Stimulated activated CD8-positive, alpha-beta memory T cell treated with anti-CD3 and anti-CD28 coated beads, Interleukin-4, amount 100 ng/mL, for 24 hours (primary cell): ENCODE data around the gene CDH8.
"Not testable (repeated sequence)": the region's sequence is repeated elsewhere in the genome, so short reads cannot be mapped to it uniquely, and the experiment has no call there.

Source experiments
- DNase-seq: peaks from one replicate; pipeline ENCODE4 v3.0.0-alpha.2; 2020; ENCODE audit warnings: low read depth

Gene CDH8

DNA sequence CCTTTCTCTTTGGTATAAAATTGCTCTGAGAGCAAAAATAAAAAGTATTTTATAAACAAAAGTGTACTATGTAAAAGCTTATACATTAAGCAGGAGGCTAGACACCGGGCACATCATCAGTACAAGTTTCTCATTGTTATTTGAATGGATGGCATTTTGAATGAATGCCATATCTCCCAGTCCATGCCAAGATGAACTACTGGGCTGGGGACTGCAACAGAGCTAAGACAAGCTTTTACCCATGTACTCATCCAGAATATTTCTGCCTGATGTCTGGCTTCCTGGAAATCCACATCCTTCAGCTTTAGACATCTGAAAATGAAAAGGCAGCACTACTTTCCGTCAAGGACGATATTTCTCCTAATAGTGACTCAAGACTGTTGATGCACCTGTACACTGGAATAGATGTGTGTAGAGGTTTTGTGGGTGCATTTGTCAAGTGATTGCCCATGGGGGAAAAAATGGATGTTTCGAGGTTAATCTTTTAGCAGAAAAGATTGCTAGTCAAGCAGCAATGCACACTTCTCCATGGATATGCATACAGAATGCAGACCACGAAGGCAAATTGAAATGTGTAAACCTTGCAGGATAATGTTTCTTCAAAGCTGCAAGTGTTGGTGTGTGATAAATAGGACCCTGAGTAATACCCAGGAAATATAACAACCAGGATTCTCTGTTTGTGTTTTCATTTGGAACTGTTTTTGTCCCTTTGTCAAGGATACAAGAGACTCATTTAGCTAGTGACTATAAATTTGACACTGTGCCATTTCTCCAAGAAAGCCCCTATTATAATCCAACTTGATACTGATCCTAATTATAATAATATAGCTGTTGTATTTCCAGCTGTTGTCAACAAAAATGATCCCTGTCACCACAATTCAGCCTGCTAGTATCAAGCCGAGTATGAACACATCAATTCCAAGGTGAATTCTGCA lies 173.8 kb downstream of the CDH8 start:
- no peak for DNase-seq

DNA sequence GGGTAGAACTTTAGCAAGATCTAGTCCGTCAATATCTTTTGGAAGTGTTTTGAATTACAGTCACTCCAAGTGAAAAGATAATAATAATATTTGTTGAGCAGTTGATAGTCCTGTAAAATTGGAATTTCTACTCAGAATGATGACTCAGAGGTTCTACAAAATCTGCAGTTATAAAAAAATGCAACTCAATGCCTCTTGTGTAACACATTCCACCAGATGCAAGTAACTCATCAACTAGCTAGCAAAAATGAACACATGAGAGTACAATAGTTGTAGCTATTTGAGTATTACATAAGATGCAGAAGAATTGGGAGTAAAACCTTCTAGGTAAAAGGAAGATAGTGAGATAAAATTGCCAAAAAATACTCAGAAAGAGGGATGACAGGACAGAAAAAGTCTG lies 177.2 kb downstream of the CDH8 start:
- no peak for DNase-seq

DNA sequence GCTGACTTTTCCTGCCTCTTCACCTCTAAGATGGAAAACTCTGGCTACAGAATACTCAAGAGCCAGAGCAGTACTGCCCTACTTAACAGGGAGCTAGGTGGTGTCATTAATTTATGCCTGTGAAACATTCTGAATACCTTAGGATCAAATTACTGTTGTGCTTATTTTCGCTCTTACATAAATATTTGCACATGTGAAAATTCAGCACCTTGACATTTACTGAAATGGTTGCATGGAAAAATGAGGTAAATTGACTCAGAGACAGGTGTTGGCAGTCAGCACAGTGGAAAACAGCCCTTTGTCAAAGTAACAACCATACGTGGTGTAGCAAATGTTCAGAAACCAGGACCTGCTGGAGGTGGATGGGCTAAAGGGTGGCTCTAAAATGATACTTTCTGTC lies 193.6 kb downstream of the CDH8 start:
- DNase-seq, result no peak

DNA sequence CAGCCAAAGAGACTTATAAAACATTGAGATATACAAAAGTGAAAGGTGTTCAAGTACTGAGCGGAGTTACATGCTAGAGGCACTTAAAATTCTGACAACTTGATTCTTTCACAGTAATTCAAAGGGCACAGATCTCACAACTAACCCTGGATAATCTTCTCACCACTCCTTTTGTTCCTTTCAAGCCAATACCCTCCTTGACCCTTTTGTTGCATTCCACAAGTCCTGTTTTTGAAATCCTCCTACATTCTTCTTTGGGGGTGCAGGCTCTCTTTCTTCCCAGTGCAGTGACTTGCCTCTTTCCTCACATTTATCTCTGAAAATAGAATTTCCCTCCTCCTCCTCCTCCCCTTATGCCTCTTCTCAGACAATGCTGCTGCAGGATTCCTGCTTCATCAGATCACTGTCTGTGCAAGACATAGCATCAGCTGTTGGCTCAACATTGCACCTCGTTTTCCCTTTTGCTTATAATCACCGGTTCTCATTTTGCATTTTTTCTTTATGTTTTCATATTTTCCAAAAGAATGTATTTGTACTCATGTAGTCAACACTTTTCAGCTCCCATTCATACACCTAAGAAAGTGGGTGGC lies 199.3 kb downstream of the CDH8 start:
- DNase-seq, result no peak

DNA sequence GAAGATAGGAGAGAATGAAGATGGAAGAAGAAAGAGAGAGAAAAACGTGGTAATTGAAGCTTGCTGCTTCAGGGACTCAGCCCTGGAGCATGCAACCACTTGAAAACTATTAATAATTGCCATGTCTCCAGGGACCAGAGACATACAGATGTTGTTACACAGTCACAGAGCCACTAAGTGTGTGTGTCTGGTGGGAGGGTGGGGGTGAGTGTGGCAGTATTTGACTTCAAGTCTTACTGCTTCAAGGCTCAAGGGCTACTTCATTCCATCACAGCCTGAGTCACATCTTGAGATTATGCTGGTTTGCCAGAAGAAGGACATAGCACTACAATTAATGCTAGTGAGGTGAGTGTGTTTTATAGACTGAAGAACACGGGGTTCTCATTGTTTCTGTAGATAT lies 202.2 kb downstream of the CDH8 start:
- DNase-seq, result no peak

DNA sequence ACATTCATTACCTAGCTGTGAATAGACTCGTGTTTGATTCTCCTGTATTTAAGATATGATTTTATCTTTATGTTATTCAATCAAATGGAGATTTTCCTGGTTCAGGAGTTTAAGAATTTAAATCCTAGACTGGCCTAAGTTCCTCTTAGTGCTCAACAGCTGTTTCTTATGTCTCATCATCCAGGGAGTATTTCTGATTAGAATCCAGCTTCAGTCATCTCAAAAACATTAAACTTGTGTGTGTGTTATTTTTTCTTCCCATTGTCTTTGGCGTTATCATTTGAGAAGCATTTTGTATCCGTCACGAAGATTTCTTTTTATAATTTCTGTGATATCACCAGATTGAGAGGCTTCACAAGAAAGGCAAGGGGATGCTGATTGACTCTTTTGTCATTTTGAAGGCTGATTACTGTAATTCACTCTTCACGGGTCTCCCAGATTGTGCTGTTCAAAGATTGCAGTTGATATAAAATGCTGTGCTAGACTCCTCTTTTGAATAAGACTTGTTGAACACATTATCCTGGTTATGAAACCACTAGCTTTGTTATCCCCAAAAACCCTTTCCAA lies 204.8 kb downstream of the CDH8 start:
- no peak for DNase-seq

DNA sequence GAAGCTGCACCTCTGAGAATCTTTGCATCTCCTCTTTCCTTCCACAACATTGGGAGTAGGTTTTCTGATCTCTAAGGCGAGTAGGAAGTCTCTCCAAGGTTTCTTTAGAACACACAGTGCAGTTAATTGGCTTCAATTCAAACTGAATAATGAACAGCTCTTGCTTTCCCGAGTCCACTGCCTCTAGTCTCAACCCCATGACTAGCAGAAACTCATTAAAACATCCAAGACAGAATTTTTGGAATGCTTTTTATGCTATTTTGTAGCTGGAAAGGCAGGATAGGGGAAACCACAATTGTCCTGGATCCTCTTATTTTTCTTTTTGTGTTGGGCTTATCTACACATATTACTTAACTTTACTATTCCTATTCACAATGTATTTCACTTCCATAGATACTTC lies 206.6 kb downstream of the CDH8 start:
- no peak for DNase-seq

DNA sequence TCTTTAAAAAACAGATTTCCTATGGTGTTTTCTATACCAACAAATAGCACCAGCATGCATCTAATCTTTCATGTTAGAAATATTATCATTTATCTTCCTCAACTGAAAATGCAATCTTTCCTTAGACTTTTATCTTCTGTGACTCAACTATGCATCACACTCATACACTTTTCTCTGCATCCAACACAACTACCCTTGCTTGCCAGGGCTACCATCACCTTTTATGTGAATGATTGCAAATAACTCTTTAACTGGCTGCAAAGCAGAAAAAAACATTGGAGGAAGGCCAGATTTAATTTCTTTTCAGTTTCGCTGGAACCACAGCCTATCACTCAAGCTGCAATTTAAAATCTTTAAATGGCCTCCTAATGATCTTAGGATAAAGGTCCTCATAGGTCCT lies 212.9 kb downstream of the CDH8 start:
- no peak for DNase-seq

DNA sequence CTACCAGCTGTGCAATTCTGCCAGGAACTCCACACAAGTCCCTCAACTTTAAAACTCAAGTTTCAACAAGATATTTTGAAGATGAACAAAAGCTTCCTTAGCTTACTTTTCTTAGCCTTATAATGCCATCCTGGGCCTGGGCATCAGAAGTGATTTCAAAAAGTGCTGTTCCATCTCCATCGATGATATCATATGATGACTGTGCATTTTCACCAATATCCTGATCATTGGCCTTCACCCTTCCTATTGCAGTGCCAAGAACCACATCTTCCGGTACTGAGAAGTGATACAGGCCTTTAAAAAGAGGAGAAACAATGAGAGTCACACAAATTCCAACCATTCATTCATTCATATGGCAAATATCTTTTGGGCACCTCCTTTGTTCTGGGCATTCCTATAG lies 215.4 kb downstream of the CDH8 start:
- no peak for DNase-seq

DNA sequence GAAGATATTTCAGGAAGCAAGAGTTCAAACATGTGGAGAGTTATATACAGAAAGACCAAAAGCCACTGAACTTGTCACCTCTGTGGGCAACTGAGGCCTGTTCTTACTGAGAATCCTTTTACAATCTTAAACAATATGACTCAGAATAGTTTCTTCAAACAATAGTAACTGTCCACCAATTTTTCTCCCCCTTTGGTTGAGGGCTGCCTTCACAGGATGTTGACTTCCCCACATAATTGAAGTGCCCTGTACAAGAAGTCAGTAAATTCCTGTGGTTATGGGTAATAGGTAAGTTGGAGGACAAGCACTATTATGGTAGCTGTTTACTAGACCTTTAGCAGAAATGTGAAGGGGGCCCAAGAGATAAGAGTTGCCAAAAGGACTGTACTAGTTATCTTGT lies 215.8 kb downstream of the CDH8 start:
- no peak for DNase-seq

DNA sequence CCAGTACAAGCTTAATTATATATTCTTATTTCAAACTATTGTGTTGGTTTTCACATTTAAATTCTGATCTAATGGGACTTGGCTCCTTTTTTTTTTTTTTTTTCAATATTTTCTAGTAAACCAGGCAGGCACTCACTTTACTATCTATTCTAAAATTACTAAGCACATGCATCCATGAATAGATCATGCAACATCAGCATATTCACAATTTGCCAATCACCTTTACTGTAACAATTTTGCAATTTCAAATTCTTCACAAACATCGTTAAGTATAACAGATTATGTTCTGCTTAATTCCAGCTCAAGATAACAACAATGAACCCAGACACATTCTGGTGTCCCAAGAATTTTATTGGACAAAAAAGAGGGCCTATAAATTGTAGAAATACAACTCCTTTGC lies 217.4 kb downstream of the CDH8 start:
- DNase-seq, result no peak

DNA sequence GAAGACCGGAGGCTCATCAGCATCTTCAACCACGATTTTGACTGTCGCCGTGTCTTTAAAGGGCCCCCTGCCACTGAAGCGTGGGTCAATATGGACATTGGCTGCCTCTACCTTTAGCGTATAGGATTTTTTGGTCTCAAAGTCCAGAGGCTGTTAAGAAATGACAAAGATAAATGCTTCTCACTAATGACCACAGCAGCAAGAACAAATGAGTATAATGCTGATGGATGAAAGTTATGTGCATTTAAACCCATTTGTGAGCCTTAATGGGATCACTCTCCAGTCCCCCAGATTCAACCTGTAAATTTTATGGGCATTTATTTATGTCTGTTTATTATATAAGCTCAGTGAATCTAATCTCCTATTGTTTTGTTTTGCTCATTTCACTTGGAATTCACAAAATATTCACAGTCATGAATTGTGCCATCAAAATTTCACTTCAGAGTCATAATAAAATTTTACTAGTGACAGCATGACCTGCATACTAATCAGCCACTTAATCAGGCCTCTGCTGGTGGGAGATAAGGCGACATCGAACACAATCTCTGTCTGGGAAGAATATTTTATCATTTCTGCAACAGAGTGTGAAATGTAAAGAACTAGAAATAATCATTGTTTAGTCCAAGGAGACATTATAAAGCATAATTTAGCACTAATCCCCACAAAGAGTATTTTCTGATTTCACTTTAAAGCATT lies 218.5 kb downstream of the CDH8 start:
- no peak for DNase-seq

DNA sequence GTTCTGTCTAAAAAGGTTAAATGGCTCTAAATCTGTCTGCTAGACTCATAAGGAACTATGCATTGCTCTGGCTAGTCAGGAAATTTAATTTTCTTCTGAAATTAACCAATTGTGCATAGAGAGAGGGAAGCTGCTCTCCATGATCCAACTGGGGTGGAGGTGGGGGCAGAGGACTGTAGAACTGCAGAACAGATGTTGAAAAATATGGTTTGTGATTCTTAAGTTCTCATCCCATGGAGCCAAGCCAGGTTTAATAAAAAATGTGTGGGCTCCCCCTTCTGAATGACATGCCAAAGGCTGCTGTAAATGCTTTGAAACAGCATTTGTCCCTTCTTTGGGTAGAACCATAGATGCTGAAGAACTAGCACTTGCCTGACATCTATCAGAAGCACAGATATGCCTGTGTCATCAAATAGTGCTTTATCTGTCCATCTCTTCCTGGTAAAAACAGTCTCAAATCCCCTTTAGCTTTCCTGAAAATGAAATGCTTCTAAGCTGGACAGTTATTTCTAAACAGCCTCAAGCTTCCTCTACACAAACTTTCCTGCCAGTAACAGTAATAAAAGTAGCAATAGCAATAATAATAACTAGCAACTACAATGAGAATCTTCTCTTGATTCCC lies 221.4 kb downstream of the CDH8 start:
- DNase-seq, result no peak

DNA sequence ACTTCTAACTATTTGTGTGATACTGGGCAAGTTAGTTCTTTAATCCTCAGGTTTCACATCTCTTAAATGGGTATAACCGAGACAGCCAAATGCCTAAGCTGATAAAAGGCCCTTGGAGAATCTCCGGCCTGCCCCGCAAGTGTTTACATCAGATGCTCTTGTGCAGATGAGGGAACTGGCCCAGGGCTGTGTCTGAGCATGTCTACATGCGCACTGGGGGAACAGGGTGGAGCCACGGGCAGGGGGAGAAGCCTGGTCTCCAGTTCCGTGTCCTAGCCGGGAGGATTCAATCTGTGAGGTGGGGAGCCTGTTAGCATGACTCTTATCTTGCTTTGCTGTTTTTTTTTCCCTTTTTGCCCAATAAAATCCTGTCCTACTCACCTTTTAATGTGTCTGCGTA lies 222.9 kb downstream of the CDH8 start:
- no peak for DNase-seq

DNA sequence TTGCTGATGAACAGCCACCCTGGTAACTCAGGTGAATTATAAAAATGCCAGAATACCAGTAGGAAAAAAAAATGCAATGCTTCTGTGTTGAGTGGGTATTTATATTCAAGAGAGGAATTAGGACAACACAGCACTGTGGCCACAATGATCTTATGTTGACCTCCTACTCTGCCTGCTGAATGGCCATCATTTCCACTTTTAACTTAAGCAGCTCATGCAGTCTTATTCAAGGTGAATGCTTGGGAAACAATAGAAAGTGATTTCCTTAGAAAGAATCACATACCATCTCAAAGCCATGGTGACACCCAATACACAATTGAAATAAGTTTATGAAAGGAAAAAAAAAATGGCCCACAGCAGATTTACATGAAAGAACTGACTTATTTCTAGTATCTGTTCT lies 224.0 kb downstream of the CDH8 start:
- no peak for DNase-seq

DNA sequence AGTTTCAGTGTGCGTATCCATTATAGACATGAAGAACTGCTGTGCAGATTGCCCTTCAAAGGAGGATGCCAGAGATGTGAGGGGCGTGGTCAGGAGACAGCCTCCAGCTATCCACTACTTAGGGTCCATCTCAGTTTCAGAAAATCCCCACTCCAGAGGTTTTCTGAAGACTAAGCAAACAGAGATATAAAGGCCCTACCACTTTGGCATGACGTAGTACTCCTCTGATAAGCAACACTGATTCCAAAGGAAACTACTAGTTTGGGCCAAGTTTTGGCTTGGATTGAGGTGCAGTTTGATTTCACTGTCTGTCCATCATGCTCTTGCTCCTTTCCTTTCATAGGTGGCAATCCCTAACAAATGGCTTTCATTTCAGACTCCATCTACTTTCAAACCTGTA lies 228.7 kb downstream of the CDH8 start:
- no peak for DNase-seq

DNA sequence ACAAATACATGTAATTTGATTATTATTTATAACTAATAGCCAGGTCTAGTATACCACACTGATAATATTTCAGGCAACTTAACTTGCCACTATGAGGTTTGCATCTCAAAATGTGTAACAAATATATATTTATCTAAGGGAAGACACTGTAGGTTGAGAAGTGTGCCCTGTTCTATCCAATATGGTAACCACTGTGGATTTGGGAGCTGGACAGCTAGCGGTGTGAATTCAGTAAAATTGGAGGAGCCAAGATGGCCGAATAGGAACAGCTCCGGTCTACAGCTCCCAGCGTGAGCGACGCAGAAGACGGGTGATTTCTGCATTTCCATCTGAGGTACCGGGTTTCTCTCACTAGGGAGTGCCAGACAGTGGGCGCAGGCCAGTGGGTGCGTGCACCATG lies 235.0 kb downstream of the CDH8 start:
- DNase-seq, result not testable (repeated sequence)

DNA sequence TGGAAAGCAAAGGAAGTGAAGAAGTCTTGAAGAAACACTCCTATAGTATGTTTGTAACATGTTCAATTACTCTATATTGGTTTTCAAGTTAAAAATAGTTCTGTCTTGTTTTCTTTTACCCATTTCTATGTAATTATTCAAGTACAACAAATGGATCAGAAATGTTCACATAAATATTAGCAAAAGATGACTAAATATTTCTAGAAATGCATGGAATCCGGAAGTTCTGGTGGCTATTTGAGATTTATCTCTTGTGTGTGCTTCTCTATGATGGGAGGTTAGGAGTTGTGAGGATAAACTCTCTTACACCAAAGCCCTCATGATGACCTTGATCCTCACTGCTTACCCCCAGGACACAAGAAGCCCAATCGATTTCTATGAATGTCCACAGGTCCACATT lies 237.5 kb downstream of the CDH8 start:
- DNase-seq, result no peak

DNA sequence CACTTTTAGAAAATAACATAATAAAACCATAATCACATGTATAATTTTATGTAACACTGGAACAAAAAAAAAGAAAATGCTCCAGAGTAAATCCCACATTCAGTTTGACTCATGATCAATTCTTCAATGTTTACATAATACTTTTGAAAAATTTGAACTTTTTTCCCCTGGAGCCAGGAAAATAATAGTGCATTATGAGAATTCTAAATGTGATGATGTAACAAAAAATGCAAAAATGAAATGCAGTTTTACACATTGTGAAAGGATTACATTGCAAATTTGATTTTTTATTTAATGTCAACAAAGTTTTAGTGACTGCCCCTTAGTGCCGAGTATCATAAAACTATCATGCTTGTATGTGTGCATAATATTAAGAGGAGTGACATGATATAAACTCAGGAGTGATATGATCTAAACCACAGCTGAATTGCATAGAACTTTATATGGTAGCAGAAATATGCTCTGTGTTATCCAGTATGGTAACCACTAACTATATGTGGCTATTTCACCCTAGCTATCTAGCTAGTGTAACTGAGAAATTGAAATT lies 238.2 kb downstream of the CDH8 start:
- no peak for DNase-seq

DNA sequence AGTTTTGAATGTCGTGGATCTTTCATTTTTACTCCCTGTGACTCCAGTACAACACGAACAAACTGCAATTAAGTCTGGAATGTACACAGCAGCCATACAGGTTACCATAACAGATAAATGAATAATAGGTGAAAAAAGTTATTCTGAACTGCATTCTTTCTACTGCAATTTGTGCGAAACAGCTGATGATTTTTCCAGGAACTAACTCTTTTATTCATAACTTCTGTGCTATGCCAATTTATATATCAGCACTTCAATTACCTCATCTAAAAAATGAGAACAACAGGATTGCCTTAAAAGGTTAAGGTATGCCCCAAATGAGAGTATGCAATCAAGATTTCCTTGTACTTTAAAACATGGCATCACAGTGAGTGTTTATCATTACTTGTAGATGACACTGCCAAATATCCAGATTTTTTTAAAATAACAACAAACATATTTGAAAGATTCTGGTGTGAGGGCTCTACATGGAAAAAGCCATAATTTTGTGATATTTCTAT lies 238.9 kb downstream of the CDH8 start:
- no peak for DNase-seq

DNA sequence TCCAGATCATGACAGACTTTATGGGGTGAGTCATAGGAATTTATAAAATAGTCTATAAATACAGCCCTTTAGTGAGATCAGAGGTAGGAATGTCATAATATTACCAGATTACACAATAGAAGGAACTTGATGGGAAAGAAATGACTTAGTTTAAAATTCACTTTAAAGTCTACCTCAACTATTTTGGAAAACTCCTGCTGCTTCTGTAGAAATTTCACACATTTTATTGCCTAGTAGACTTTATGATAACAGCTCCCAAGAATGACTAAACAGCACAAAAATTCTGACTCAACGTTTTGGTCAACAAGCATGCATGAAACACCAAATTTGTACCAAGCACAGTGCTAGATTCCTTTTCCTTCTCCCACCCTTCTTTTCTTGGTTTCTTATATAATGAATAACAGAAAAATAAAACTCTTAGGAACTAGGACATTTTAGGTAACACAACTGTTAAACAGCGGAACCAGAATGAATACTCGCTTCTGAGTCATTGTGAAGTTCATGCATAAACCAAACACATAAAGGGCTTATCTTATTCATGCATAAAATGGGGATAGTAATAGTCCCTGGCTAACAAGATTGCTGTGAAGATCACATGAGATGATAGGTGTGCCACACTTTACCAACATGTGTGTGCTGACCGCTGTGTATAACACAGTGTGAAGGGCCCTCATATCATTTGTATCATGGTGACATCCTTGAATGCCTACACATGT lies 243.9 kb downstream of the CDH8 start:
- DNase-seq, result no peak
